PC-3 (cell line): ENCODE results near the gene SEC31A. TPM values are rescaled to one million over a fixed set of nuclear protein-coding genes. Genes with fewer than 3 reads are reported as not detected.

Source experiments
- ATAC-seq: fragments of 200-7000 bp; cut with Tn5 transposase; 2 replicates; pipeline ENCODE4 v1.9.1; 2020; ENCODE audit warnings: mild to moderate bottlenecking, moderate library complexity
- BruUV-seq: library from RNA; stranded (reverse); fragments of 400-500 nt; replicated peaks from 2 replicates; lab custom pipeline; 2021; lab: Mats Ljungman, UMichigan
- CTCF ChIA-PET: fragments of 300-600 bp; sonication (Branson Sonifier 250); formaldehyde crosslinking; loops from one replicate; lab custom pipeline; 2022; ENCODE audit warnings: antibody characterized with exemption; lab: Charles Lee
- POLR2A ChIA-PET: fragments of 300-600 bp; sonication (Branson Sonifier 250); formaldehyde crosslinking; loops from one replicate; lab custom pipeline; 2022; ENCODE audit warnings: antibody characterized with exemption; ENCODE audit not compliant: unreplicated experiment; lab: Charles Lee
- DNase-seq: peaks from one replicate; pipeline ENCODE4 v3.0.0-alpha.2; 2015
- H2AFZ ChIP-seq: fragments of 300-600 bp; sonication (generic); 2 replicates; pipeline ENCODE4 v1.6.0; 2016; ENCODE audit warnings: antibody characterized with exemption, low read length
- H3F3A ChIP-seq: fragments of 300-600 bp; sonication (generic); one replicate; pipeline ENCODE4 v1.6.0; 2017; ENCODE audit warnings: antibody characterized with exemption, low read length, control low read depth, mild to moderate bottlenecking; ENCODE audit not compliant: unreplicated experiment
- H3K27ac ChIP-seq: fragments of 300-600 bp; sonication (generic); 2 replicates; pipeline ENCODE4 v1.5.1; 2016; ENCODE audit warnings: mild to moderate bottlenecking, low read length
- H3K27me3 ChIP-seq: fragments of 300-600 bp; sonication (generic); 2 replicates; pipeline ENCODE4 v1.6.1; 2016; ENCODE audit warnings: low read length, mixed read lengths
- H3K36me3 ChIP-seq: fragments of 300-600 bp; sonication (generic); 2 replicates; pipeline ENCODE4 v1.6.1; 2016; ENCODE audit warnings: low read depth, mixed run types, low read length, mixed read lengths
- H3K4me1 ChIP-seq: fragments of 300-600 bp; sonication (generic); 2 replicates; pipeline ENCODE4 v1.5.1; 2016; ENCODE audit warnings: low read length; ENCODE audit not compliant: insufficient read depth
- H3K4me2 ChIP-seq: fragments of 300-600 bp; sonication (generic); 2 replicates; pipeline ENCODE4 v1.6.0; 2016; ENCODE audit warnings: low read length
- H3K4me3 ChIP-seq: fragments of 300-600 bp; sonication (generic); 2 replicates; pipeline ENCODE4 v1.5.1; 2016; ENCODE audit warnings: mild to moderate bottlenecking, low read length, mixed read lengths
- H3K79me2 ChIP-seq: fragments of 300-600 bp; sonication (generic); 2 replicates; pipeline ENCODE4 v1.6.1; 2017; ENCODE audit warnings: low read length, mixed read lengths
- H3K9ac ChIP-seq: fragments of 300-600 bp; sonication (generic); 2 replicates; pipeline ENCODE4 v1.6.0; 2016; ENCODE audit warnings: mild to moderate bottlenecking, low read length
- H3K9me2 ChIP-seq: fragments of 300-600 bp; sonication (generic); replicated peaks from 2 replicates; pipeline ENCODE4 v1.6.1; 2016; ENCODE audit warnings: mixed run types, low read length, mixed read lengths
- H3K9me3 ChIP-seq: fragments of 300-600 bp; sonication (generic); 2 replicates; pipeline ENCODE4 v1.6.1; 2016; ENCODE audit warnings: low read length, mixed read lengths
- H4K20me1 ChIP-seq: fragments of 300-600 bp; sonication (generic); 2 replicates; pipeline ENCODE4 v1.6.1; 2016; ENCODE audit warnings: low read length, mixed read lengths
- EZH2 ChIP-seq: fragments of 300-600 bp; sonication (generic); IDR thresholded peaks from one replicate; pipeline ENCODE4 v1.6.1; 2017; ENCODE audit warnings: antibody characterized with exemption, mild to moderate bottlenecking, low read length; ENCODE audit not compliant: unreplicated experiment
- EZH2phosphoT487 ChIP-seq: fragments of 300-600 bp; sonication (generic); IDR thresholded peaks from 2 replicates; pipeline ENCODE4 v1.6.1; 2018; ENCODE audit warnings: mild to moderate bottlenecking, antibody characterized with exemption, low read length, borderline replicate concordance
- intact Hi-C: fragments of 100-400 bp; cut with micrococcal nuclease; formaldehyde crosslinking; loops from 2 replicates; pipeline ENCODE4 v1.9.0; 2023
- total RNA-seq: library from RNA; depleted of rRNA; stranded (reverse); fragments of >200 nt; gene quantifications from 2 replicates; pipeline ENCODE4 v1.2.3, GENCODE V29; 2014
- TF ChIP-seq, protein P1 (sequence below): fragments of 300-600 bp; sonication (generic); conservative IDR thresholded peaks from 2 replicates; pipeline ENCODE4 v1.5.1; 2017; ENCODE audit warnings: antibody characterized with exemption, low read depth, mild to moderate bottlenecking, low read length

Gene SEC31A
- total RNA-seq, 1 experiment from 2014 or later: 47.4 TPM

DNA sequence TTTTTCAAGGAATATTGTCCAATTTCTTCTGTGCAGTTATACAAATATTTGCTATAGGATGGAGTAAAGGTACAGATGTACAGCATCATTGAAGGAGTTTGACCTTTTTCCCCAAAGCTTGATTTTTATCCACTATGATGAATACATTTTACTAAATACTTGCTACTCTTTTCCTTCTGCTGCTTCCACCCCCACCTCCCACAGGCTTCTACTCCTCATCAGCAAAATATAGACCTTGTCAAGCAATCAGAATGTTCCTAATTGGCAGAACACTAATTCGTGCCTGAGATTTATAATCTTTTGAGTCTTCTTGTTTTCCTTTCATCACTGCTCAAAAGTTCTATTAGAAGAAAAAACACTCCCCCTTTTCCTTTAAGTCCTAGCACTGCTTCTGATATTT, 5.8 kb upstream of the SEC31A start:
- intact Hi-C loops: no loop called here
- ATAC-seq (no peak), DNase-seq (no peak)
- POLR2A ChIA-PET: no interaction called here
- Histone ChIP-seq H2AFZ (no peak overlapping the region), H3K27ac (no peak overlapping the region), H3F3A (no peaks in the 10 kb centered on the region), H3K4me3 (no peak overlapping the region), H4K20me1 (peaks cover 27% of the 10 kb centered on the region), H3K79me2 (peaks cover 72% of the 10 kb centered on the region), H3K9ac (no peak overlapping the region), H3K4me1 (peaks cover 24% of the 10 kb centered on the region), H3K27me3 (no peaks in the 10 kb centered on the region), H3K36me3 (peaks cover 41% of the 10 kb centered on the region), H3K9me3 (no peaks in the 10 kb centered on the region), H3K9me2 (no peaks in the 10 kb centered on the region), H3K4me2 (peak overlapping the region; percentile 96; the same call in 1 of the 2 replicates)
- no peak for TF ChIP-seq EZH2phosphoT487
- TF ChIP-seq, protein P1, sequence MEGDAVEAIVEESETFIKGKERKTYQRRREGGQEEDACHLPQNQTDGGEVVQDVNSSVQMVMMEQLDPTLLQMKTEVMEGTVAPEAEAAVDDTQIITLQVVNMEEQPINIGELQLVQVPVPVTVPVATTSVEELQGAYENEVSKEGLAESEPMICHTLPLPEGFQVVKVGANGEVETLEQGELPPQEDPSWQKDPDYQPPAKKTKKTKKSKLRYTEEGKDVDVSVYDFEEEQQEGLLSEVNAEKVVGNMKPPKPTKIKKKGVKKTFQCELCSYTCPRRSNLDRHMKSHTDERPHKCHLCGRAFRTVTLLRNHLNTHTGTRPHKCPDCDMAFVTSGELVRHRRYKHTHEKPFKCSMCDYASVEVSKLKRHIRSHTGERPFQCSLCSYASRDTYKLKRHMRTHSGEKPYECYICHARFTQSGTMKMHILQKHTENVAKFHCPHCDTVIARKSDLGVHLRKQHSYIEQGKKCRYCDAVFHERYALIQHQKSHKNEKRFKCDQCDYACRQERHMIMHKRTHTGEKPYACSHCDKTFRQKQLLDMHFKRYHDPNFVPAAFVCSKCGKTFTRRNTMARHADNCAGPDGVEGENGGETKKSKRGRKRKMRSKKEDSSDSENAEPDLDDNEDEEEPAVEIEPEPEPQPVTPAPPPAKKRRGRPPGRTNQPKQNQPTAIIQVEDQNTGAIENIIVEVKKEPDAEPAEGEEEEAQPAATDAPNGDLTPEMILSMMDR: no peak
- no peak for TF ChIP-seq EZH2
- CTCF ChIA-PET: no interaction called here
- BruUV-seq: no TSS peak

DNA sequence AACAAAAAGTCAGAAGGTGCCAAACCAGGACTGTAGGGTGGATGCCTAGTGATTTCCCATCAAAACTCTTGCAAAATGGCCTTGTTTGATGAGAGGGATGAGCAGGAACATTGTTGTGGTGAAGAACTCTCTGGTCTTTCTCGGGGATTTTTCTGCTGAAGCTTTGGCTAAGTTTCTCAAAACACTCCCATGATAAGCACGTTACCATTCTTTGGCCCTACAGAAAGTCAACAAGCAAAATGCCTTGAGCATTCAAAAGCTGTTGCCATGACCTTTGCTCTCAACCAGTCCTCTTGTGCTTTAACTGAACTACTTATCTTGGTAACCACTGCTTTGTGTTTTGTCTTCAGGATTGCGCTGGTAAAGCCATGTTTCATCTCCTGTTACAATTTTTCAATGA, 3.0 kb upstream of the SEC31A start:
- Histone ChIP-seq H3K9me3 (no peaks in the 10 kb centered on the region), H3K79me2 (peaks cover 72% of the 10 kb centered on the region), H3K4me2 (no peak overlapping the region), H3K27me3 (no peaks in the 10 kb centered on the region), H3K4me3 (no peak overlapping the region), H2AFZ (no peak overlapping the region), H4K20me1 (peaks cover 29% of the 10 kb centered on the region), H3K27ac (no peak overlapping the region), H3K9ac (no peak overlapping the region), H3K36me3 (peaks cover 41% of the 10 kb centered on the region), H3K4me1 (peaks cover 27% of the 10 kb centered on the region), H3F3A (no peaks in the 10 kb centered on the region), H3K9me2 (no peaks in the 10 kb centered on the region)
- no TSS peak for BruUV-seq
- TF ChIP-seq EZH2 (no peak), EZH2phosphoT487 (no peak)
- TF ChIP-seq, protein P1: no peak
- POLR2A ChIA-PET: no interaction called here
- ATAC-seq (no peak), DNase-seq (no peak)
- CTCF ChIA-PET: no interaction called here
- intact Hi-C loops: no loop called here

DNA sequence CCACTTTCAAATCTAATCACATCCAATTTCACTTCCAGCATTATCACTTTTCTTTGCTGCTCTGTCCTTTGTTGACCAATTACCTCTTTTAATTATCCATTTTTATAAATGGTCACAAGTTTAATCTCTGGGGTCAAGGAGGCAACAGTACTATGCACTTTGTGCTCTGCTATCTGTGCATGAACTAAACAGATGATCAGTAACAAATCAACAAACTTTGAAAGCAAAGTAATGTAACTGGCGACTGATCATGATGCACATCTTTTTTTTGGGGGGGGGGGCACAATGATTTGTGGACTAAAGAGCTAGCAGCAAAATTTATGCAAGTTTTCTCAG, 1.5 kb upstream of the SEC31A start:
- no TSS peak for BruUV-seq
- no peak for TF ChIP-seq EZH2
- TF ChIP-seq, protein P1: no peak
- no peak for TF ChIP-seq EZH2phosphoT487
- peaks cover 21% of the 10 kb centered on the region for H4K20me1 ChIP-seq
- no peak overlapping the region for H2AFZ ChIP-seq
- H3K27ac ChIP-seq: no peak overlapping the region
- peak overlapping the region; percentile 94 for H3K4me2 ChIP-seq
- H3K79me2 ChIP-seq: peaks cover 72% of the 10 kb centered on the region
- no peaks in the 10 kb centered on the region for H3F3A ChIP-seq
- H3K9me3 ChIP-seq: no peaks in the 10 kb centered on the region
- POLR2A ChIA-PET: interaction anchor here (0.6 kb wide), 1 partner anchor 358 kb away, joined by 3 read pairs; no protein-coding TSS in a partner anchor
- H3K36me3 ChIP-seq: peaks cover 33% of the 10 kb centered on the region
- H3K4me1 ChIP-seq: peaks cover 23% of the 10 kb centered on the region
- ATAC-seq (no peak), DNase-seq (no peak)
- H3K27me3 ChIP-seq: no peaks in the 10 kb centered on the region
- H3K9ac ChIP-seq: no peak overlapping the region
- H3K4me3 ChIP-seq: no peak overlapping the region; the same call in 1 of the 2 replicates
- H3K9me2 ChIP-seq: no peaks in the 10 kb centered on the region
- CTCF ChIA-PET: no interaction called here
- intact Hi-C loops: no loop called here
